HG03066 (cell line): ENCODE results near the gene GOLGA6L25.
"Not testable (repeated sequence)": the region's sequence is repeated elsewhere in the genome, so short reads cannot be mapped to it uniquely, and the experiment has no call there.

Source experiments
- ATAC-seq: cut with Tn5 transposase; IDR thresholded peaks from one replicate; pipeline ENCODE4 v1.9.1; 2021; ENCODE audit warnings: low read depth; ENCODE audit not compliant: unreplicated experiment

Gene GOLGA6L25

GRCh38 chr15:28553268-28553667, at the start of gene GOLGA6L25:
Gene GOLGA6L25 (plus strand): TSS chr15:28553568. CDS start chr15:28553629, 61 bp downstream.
- not testable (repeated sequence) for ATAC-seq

- ATAC-seq: not testable (repeated sequence)
Measured at GRCh38 chr15:28508217-28508889, 45.0 kb upstream of the GOLGA6L25 start.

- not testable (repeated sequence) for ATAC-seq
Measured at GRCh38 chr15:28514128-28514527, 39.2 kb upstream of the GOLGA6L25 start.

GRCh38 chr15:28515208-28515607, 38.2 kb upstream of the GOLGA6L25 start:
- not testable (repeated sequence) for ATAC-seq

- not testable (repeated sequence) for ATAC-seq
Measured at GRCh38 chr15:28532954-28533353, 20.4 kb upstream of the GOLGA6L25 start, which contains the start of gene GOLGA8G. Gene GOLGA8G (minus strand): TSS chr15:28532971. CDS start chr15:28532909, 62 bp downstream.

- not testable (repeated sequence) for ATAC-seq
Measured at GRCh38 chr15:28573351-28573750, 20.0 kb downstream of the GOLGA6L25 start.

GRCh38 chr15:28588977-28589606, 35.7 kb downstream of the GOLGA6L25 start:
- ATAC-seq: not testable (repeated sequence)

GRCh38 chr15:28589769-28590168, 36.4 kb downstream of the GOLGA6L25 start:
- not testable (repeated sequence) for ATAC-seq

GRCh38 chr15:28592395-28592794, 39.0 kb downstream of the GOLGA6L25 start:
- ATAC-seq: not testable (repeated sequence)

GRCh38 chr15:28593424-28594129, 40.2 kb downstream of the GOLGA6L25 start:
- not testable (repeated sequence) for ATAC-seq

- ATAC-seq: not testable (repeated sequence)
Measured at GRCh38 chr15:28597471-28597870, 44.1 kb downstream of the GOLGA6L25 start.

- ATAC-seq: not testable (repeated sequence)
Measured at GRCh38 chr15:28598209-28598608, 44.8 kb downstream of the GOLGA6L25 start.

- ATAC-seq: not testable (repeated sequence)
Measured at GRCh38 chr15:28602152-28602551, 48.8 kb downstream of the GOLGA6L25 start.
